Liver (tissue), 9 donors: Measurements from ENCODE around the gene AKAIN1. TPM values are rescaled to one million over a fixed set of nuclear protein-coding genes. Genes with fewer than 3 reads are reported as not detected.

Source experiments
- DNase-seq: peaks from one replicate; pipeline ENCODE4 v3.0.0-alpha.2; 2017; ENCODE audit warnings: low spot score
- H3K27ac ChIP-seq, 2 donors: one replicate each; pipeline ENCODE4 v1.7.0; 2013; ENCODE audit warnings: inconsistent platforms in 2 of 2, low read length in 2 of 2, control low read depth in 1 of 2, low read depth in 1 of 2, mild to moderate bottlenecking in 1 of 2
- H3K27me3 ChIP-seq, 4 donors: one replicate each; pipeline versions ENCODE4 v1.6.1 to v1.7.0; 2013; ENCODE audit warnings: low read length in 3 of 4, inconsistent platforms in 1 of 4, mild to moderate bottlenecking in 1 of 4, moderate library complexity in 1 of 4; ENCODE audit not compliant: control insufficient read depth in 4 of 4, insufficient read depth in 4 of 4
- H3K36me3 ChIP-seq, 4 donors: one replicate each; pipeline versions ENCODE4 v1.6.1 to v1.7.0; 2013; ENCODE audit warnings: low read length in 3 of 4, mild to moderate bottlenecking in 3 of 4, low read depth in 1 of 4, moderate library complexity in 1 of 4; ENCODE audit not compliant: control insufficient read depth in 4 of 4, insufficient read depth in 3 of 4
- H3K4me1 ChIP-seq, 4 donors: one replicate each; pipeline versions ENCODE4 v1.6.1 to v1.7.0; 2013; ENCODE audit warnings: low read length in 3 of 4, mild to moderate bottlenecking in 3 of 4, moderate library complexity in 1 of 4; ENCODE audit not compliant: control insufficient read depth in 4 of 4, insufficient read depth in 4 of 4
- H3K4me3 ChIP-seq, 3 donors: one replicate each; pipeline versions ENCODE4 v1.6.1 to v1.7.0; 2013; ENCODE audit warnings: low read length in 3 of 3, control low read depth in 1 of 3, low read depth in 1 of 3, mild to moderate bottlenecking in 1 of 3
- H3K9ac ChIP-seq, 2 donors: one replicate each; pipeline ENCODE4 v1.7.0; 2013; ENCODE audit warnings: low read length in 2 of 2, mild to moderate bottlenecking in 2 of 2, moderate library complexity in 2 of 2, control low read depth in 1 of 2, low read depth in 1 of 2
- H3K9me3 ChIP-seq, 4 donors: one replicate each; pipeline versions ENCODE4 v1.6.1 to v1.7.0; 2013; ENCODE audit warnings: low read length in 3 of 4; ENCODE audit not compliant: control insufficient read depth in 4 of 4
- ATF3 ChIP-seq: IDR thresholded peaks from 2 replicates; pipeline ENCODE4 v1.6.1; 2016; ENCODE audit warnings: antibody characterized with exemption
- CTCF ChIP-seq: fragments of 150-350 bp; IDR thresholded peaks from 2 replicates; pipeline ENCODE4 v1.5.1; 2017; ENCODE audit warnings: improper control_type of control experiment, low read depth, low read length; ENCODE audit not compliant: missing input control
- EGR1 ChIP-seq, 2 donors: IDR thresholded peaks; 2 replicates each; pipeline ENCODE4 v1.6.1; 2016 to 2018; ENCODE audit warnings: antibody characterized with exemption in 2 of 2, low read depth in 2 of 2
- FOXA1 ChIP-seq: IDR thresholded peaks from 2 replicates; pipeline ENCODE4 v1.6.1; 2016; ENCODE audit warnings: antibody characterized with exemption
- FOXA2 ChIP-seq: IDR thresholded peaks from 2 replicates; pipeline ENCODE4 v1.6.1; 2016; ENCODE audit warnings: antibody characterized with exemption
- GABPA ChIP-seq, 2 donors: IDR thresholded peaks in 1 of 2; conservative IDR thresholded peaks in 1 of 2; 2 replicates each; pipeline ENCODE4 v1.6.1; 2016; ENCODE audit warnings: antibody characterized with exemption in 2 of 2, mild to moderate bottlenecking in 1 of 2, moderate library complexity in 1 of 2
- HNF4A ChIP-seq, 2 donors: conservative IDR thresholded peaks; 2 replicates each; pipeline ENCODE4 v1.6.1; 2016; ENCODE audit warnings: antibody characterized with exemption in 2 of 2, mild to moderate bottlenecking in 2 of 2
- HNF4G ChIP-seq: IDR thresholded peaks from 2 replicates; pipeline ENCODE4 v1.6.1; 2016; ENCODE audit warnings: antibody characterized with exemption
- JUND ChIP-seq, 2 donors: IDR thresholded peaks; 2 replicates each; pipeline ENCODE4 v1.6.1; 2016; ENCODE audit warnings: antibody characterized with exemption in 2 of 2
- MAX ChIP-seq: IDR thresholded peaks from 2 replicates; pipeline ENCODE4 v1.6.1; 2016; ENCODE audit warnings: antibody characterized with exemption
- NR2F2 ChIP-seq: IDR thresholded peaks from 2 replicates; pipeline ENCODE4 v1.6.1; 2016; ENCODE audit warnings: antibody characterized with exemption
- RAD21 ChIP-seq, 2 donors: IDR thresholded peaks; 2 replicates each; pipeline ENCODE4 v1.6.1; 2016; ENCODE audit warnings: antibody characterized with exemption in 2 of 2, mild to moderate bottlenecking in 2 of 2
- REST ChIP-seq: IDR thresholded peaks from 2 replicates; pipeline ENCODE4 v1.6.1; 2016; ENCODE audit warnings: antibody characterized with exemption, mild to moderate bottlenecking
- RXRA ChIP-seq, 2 donors: IDR thresholded peaks; 2 replicates each; pipeline ENCODE4 v1.6.1; 2017 to 2018; ENCODE audit warnings: antibody characterized with exemption in 2 of 2, mild to moderate bottlenecking in 1 of 2
- SP1 ChIP-seq: IDR thresholded peaks from 2 replicates; pipeline ENCODE4 v1.6.1; 2018; ENCODE audit warnings: antibody characterized with exemption, mild to moderate bottlenecking
- TAF1 ChIP-seq: conservative IDR thresholded peaks from 2 replicates; pipeline ENCODE4 v1.6.1; 2016; ENCODE audit warnings: antibody characterized with exemption, mild to moderate bottlenecking
- YY1 ChIP-seq: IDR thresholded peaks from 2 replicates; pipeline ENCODE4 v1.6.1; 2016; ENCODE audit warnings: antibody characterized with exemption, mild to moderate bottlenecking
- ZBTB33 ChIP-seq: IDR thresholded peaks from 2 replicates; pipeline ENCODE4 v1.6.1; 2016; ENCODE audit warnings: antibody characterized with exemption
- WGBS: extraction: QIAGEN DNeasy Blood & Tissue Kit; methylation state at CpG from one replicate; pipeline ENCODE4 v1.1.7; 2013; 5-methylcytosine and 5-hydroxymethylcytosine counted together
- polyA plus RNA-seq, 2 donors: library from polyadenylated mRNA; stranded (reverse) in 1 of 2; unstranded in 1 of 2; fragments of 200-250 nt in 1 of 2; fragments of >200 nt in 1 of 2; fragmentation: Nextera tagmentation in 1 of 2; extraction: Ambion mirVana in 1 of 2; gene quantifications; one replicate each; pipeline versions ENCODE4 v1.2.1 to v1.2.3, GENCODE V29; 2013 to 2015
- total RNA-seq, 2 donors: library from RNA; depleted of rRNA; stranded (reverse); fragments of >200 nt; gene quantifications; one replicate each; pipeline ENCODE4 v1.2.3, GENCODE V29; 2014
- donor health status: healthy.
- donor health status: healthy.
- donor health status: healthy.
- donor health status: healthy.
- donor health status: healthy.

Gene AKAIN1
- total and polyA plus RNA-seq, 4 donors: 0.31 to 0.75 TPM; not detected in 2

- H3K36me3 ChIP-seq: no peaks in the 10 kb centered on the region
- WGBS: 57% methylated on average over 2 of the region's 2 CpGs
- H3K27me3 ChIP-seq: no peaks in the 10 kb centered on the region
- no peak overlapping the region for H3K9ac ChIP-seq
- H3K4me3 ChIP-seq: no peak overlapping the region
- no peaks in the 10 kb centered on the region for H3K9me3 ChIP-seq
- H3K27ac ChIP-seq: no peak overlapping the region
- DNase-seq: no peak
- no peak for TF ChIP-seq HNF4G
- TF ChIP-seq FOXA1: no peak
- TF ChIP-seq NR2F2: no peak
- no peak for TF ChIP-seq FOXA2
- TF ChIP-seq EGR1 (IDR thresholded peaks at IDR 0.05; ENCODE audit: low read depth in 2 of 2): no peak
- no peak for TF ChIP-seq CTCF
- no peak for TF ChIP-seq YY1
- TF ChIP-seq MAX: no peak
- no peak for TF ChIP-seq RAD21 (IDR thresholded peaks at IDR 0.05)
- no peak for TF ChIP-seq ZBTB33
- TF ChIP-seq ATF3: no peak
- no peak for TF ChIP-seq HNF4A (conservative IDR thresholded peaks at IDR 0.05)
- TF ChIP-seq JUND (IDR thresholded peaks at IDR 0.05): no peak
- no peak for TF ChIP-seq SP1
- no peak for TF ChIP-seq RXRA (IDR thresholded peaks at IDR 0.05)
- no peak for TF ChIP-seq REST
- no peak for TF ChIP-seq GABPA (IDR thresholded peaks at IDR 0.05 in 1 of 2, conservative IDR thresholded peaks at IDR 0.05 in 1 of 2)
- no peak for TF ChIP-seq TAF1
- H3K4me1 ChIP-seq: no peaks in the 10 kb centered on the region
These were observed 32.2 kb downstream of the AKAIN1 start for GRCh38 chr18:5164903-5165302.
